Inferior parietal cortex (tissue), 1 donor: ENCODE data around the gene LRWD1.
"Not testable (repeated sequence)": the region's sequence is repeated elsewhere in the genome, so short reads cannot be mapped to it uniquely, and the experiment has no call there.

Source experiments
- DNase-seq: peaks from one replicate; pipeline ENCODE4 v3.0.0-alpha.2; 2016; ENCODE audit errors: extremely low spot score

LRWD1 gene

DNA sequence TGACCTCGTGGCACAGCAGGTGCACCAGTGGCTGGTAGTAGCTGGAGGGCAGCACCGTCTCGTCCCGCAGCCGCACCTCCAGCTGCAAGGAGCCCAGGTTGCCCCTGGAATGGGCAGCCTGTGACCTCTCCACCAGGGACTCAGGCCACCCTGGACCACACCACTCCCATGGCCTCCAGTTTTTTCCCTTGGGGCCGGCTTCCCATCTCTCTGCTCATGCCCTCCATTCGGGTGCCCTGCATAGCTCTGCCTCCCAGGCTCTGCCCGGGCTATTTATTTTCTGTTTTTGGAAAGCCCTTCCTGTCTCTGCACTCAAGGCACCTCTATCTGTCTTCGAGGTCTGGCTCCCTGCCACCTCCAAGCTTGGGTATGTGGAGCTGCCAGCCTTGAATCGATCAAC is 32.1 kb downstream of the LRWD1 start:
- DNase-seq: not testable (repeated sequence)

DNA sequence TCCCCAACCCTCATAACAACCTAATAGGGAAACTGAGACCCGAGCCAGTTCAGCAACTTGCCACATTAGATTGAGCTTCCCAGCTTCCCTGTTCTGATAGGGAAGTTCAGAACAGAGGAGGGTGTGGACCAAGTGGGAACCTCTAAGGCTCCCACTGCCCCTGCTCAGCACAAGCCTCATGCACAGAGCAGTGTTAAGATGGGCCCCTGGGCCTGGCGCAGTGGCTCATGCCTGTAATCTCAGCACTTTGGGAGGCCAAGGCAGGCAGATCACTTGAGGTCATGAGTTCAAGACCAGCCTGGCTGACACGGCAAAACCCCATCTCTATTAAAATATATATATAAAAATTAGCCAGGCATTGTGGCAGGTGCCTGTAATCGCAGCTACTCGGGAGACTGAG is 32.5 kb downstream of the LRWD1 start:
- DNase-seq: not testable (repeated sequence)

DNA sequence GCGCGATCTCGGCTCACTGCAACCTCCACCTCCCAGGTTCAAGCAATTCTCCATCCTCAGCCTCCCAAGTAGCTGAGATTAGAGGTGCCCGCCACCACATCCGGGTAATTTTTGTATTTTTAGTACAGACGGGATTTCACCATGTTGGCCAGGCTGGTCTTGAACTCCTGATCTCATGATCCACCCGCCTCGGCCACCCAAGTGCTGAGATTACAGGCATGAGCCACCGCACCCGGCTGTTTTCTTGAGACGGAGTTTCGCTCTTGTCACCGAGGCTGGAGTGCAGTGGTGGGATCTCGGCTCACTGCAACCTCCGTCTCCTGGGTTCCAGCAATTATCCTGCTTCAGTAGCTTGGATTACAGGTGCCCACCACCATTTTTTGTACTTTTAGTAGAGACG is 33.5 kb downstream of the LRWD1 start:
- DNase-seq: not testable (repeated sequence)

DNA sequence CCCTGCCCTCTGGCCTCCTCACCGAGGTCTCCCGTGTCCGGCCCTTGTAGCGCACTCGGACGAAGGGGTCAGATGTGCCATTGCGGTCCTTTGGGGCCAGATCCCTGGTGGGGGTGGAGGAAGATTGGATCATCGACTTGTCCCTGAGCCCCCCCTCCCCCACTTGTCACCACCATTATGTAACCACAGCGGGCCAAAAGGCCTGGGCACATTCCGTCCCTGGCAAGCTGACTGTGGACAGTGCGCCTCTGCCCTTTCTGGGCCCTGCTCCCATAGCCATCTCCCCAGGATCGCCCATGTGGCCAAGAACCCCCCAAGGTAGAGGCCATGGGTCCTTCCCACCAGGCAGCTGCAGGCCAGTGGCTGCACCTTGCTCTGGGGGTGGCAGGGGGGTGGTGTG is 38.4 kb downstream of the LRWD1 start:
- DNase-seq: not testable (repeated sequence)

DNA sequence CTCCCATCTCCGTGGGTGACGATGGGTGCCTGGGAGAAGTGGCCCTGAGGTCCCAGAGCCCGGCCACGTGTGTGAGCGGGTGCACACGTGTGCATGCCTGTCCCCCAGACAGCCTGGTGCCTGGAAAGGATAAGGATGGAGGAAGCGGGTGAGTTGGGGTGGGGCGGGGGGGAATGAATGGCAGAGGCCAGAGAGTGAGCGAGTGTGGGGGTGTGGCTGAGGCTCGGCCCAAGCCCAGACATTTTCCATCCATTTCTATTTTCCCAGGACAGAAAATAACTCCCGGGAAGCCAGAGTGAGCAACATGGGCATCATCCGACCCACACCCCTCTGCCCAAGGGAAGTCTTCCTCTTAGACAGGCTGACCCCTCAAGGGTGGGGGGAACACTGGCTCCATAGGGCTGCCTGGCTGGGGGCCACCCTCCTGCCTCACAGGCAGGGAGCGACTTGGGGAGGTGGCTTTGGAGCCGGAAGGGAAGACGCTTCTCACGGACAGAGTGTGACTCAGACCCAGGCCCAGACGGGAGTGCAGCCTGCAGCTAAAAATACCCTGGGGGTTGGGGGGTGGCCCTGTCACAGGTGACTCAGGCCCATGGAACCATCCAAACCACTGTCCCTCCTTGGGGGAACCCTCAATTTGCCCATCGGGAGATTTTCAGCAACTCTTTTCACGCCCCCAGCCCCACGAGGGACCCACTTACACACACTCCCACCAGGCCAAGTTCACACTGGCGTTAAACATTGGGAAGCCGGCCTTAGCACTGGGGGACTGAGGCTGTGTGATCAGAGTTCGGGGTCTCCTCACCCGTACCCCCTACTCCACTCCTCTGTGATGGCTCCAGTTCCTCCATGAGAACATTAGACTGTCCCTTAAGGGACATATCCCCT is 40.8 kb downstream of the LRWD1 start:
- DNase-seq: not testable (repeated sequence)

GRCh38 chr7:102507410-102508088 is 42.8 kb downstream of the LRWD1 start:
- not testable (repeated sequence) for DNase-seq

DNA sequence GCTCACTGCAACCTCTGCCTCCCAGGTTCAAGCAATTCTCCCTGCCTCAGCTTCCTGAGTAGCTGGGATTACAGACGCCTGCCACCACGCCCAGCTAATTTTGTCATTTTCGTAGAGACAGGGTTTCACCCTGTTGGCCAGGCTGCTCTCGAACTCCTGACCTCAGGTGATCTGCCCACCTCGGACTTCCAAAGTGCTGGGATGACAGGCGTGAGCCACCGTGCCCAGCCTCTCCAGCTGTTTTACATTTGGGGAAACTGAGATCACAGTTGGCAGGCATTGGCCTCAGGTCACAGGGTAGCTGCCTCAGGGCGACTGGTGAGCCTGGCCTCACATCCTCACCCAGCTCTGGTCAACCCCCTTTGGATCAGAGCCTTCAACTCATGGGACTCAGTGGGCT is 45.8 kb downstream of the LRWD1 start:
- DNase-seq: not testable (repeated sequence)

GRCh38 chr7:102511860-102512522 is 47.2 kb downstream of the LRWD1 start:
- not testable (repeated sequence) for DNase-seq

DNA sequence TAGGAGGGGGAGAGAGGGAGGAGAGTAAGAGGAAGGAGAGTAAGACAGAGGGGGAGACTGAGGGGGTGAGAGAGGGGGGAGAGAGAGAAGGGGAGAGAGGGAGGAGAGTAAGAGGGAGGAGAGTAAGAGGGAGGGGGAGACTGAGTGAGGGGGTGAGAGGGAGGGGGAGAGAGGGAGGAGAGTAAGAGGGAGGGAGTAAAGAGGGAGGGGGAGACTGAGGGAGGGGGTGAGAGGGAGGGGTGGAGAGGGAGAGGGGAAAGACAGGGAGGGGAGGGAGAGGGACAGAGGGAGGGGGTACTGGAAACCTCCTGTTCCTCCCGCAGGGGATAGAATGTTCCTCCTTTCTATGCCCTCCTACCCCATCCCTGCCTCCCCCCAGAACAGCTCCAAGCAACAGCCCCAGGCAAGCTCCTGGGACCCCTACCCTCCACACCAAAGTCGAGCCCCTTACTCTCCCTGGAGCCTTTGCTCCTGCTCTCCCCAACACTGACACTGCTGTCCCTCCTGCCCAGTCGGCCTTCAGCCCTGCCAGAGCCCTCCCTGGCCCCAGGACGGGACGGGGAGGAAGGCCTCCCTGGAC is 47.9 kb downstream of the LRWD1 start:
- peak; percentile 1 for DNase-seq

GRCh38 chr7:102514881-102515721 is 50.3 kb downstream of the LRWD1 start:
- DNase-seq: not testable (repeated sequence)

GRCh38 chr7:102515889-102516288 is 51.1 kb downstream of the LRWD1 start:
- not testable (repeated sequence) for DNase-seq

DNA sequence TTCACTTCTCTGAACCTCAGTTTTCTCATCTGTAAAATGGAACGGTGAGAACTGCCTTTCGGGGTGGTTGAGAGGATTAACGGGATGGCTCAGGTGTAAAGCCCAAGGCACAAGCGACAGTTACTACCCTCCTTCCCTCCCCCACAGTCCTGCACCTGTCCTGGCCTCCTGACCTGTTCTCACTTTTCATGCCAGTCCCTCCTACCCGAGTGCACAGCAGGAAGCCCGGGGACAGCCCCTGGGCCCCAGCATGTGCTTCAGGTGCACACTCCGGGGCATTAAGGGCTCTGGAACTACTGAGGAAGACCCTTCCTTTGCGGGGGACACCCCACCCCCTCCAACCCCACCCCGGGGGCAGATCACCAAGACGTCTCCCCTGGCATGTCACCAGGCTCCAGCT is 52.2 kb downstream of the LRWD1 start:
- DNase-seq: not testable (repeated sequence)

- not testable (repeated sequence) for DNase-seq
These were observed 52.9 kb downstream of the LRWD1 start, which contains the start of gene RASA4B for GRCh38 chr7:102517550-102518147. RASA4B (minus strand) TSS chr7:102517777; CDS start chr7:102517710, 67 bp downstream.

DNA sequence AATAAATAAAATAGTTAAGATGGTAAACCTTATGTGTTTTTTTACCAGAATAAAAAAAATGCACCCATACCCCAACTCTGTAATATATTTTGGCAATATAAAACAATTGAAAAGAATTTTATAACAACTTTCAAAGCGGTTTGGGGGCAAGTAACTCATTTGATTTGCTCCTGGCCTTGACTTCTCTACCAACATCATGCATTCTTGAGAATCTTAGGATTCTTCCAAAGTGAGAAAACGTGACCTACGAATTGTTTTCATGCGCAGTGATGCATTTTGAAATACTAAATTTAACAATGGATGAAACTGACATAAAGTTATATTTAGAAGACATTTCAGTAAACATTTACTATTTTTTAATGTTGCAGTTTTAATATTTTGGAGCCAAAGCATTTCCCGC is 56.0 kb downstream of the LRWD1 start:
- DNase-seq: not testable (repeated sequence)
